ENCODE data around the gene HSD17B1. TPM values are rescaled to one million over a fixed set of nuclear protein-coding genes. Genes with fewer than 3 reads are reported as not detected.
A peak's percentile ranks its signal among the peaks of the same experiment; 100 is the strongest.

Gene HSD17B1
- total RNA-seq, 1 experiment from 2014 or later = 1.5 TPM

DNA sequence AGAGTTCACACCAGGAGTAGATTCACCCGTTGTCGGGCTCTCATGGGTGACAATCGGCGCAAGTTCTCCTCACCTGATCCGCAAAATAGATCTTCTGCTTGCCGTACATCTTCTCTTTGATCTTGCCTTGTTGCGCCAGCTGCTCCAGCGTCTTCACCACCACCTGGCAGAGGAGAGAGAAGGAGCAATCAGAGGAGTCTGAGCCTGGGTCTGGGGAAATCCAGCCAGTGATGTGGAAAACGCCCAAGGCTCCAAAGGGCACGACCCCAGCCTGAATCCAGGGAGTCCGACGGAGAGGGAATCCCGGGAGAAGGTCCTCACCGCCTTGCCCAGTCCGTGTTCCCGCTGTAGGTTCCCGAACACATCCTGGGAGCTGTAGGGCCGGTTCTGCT, 24.4 kb downstream of the HSD17B1 start:
- H3K4me1 Mint-ChIP-seq = peaks cover 20 to 21% of the 10 kb centered on the region in 2 experiments
- no peak overlapping the region for H2AFZ ChIP-seq (ENCODE audit: low read length)

More for the DNA sequence above, 24.4 kb downstream of the HSD17B1 start:
- Mint-ChIP-seq H3K9me3 (no peaks in the 10 kb centered on the region), H3K27ac (peak overlapping the region; percentile 83 to 100 (median 85); a peak in 6 of 7 replicates), H3K36me3 (ENCODE audit: insufficient read depth in 1 of 3, low read depth in 3 of 3) (peaks cover 20 to 71% (median 55%) of the 10 kb centered on the region in 3 experiments; a peak in 6 of 7 replicates), H3K27me3 (ENCODE audit: low read depth) (peaks cover 2% of the 10 kb centered on the region; the same call in 1 of the 2 replicates), H3K4me3 (peak overlapping the region; percentile 97 to 99)
- no peak overlapping the region for H3K23ac ChIP-seq (ENCODE audit: insufficient read length, low read depth, low read length)
- H3K27me3 ChIP-seq (ENCODE audit: insufficient read depth, low read length) = no peaks in the 10 kb centered on the region; the same call in 1 of the 2 replicates
- H3K4me1 ChIP-seq (ENCODE audit: insufficient read depth, low read length) = no peaks in the 10 kb centered on the region
- H3K56ac ChIP-seq (ENCODE audit: insufficient read length, low read depth, low read length) = no peak overlapping the region
- H3K79me2 ChIP-seq (ENCODE audit: insufficient read depth, low read length) = no peaks in the 10 kb centered on the region
- no peak overlapping the region for H2BK12ac ChIP-seq (ENCODE audit: insufficient read length, low read depth, low read length)
- no peak overlapping the region for H3T11ph ChIP-seq (ENCODE audit: low read length)
- H2BK120ac ChIP-seq (ENCODE audit: low read depth, low read length, poor library complexity, severe bottlenecking) = no peak overlapping the region
- no peaks in the 10 kb centered on the region for H3K79me1 ChIP-seq (ENCODE audit: insufficient read depth, low read depth, low read length, poor library complexity, severe bottlenecking)
- H3K9me3 ChIP-seq (ENCODE audit: control insufficient read depth, low read depth, low read length) = no peaks in the 10 kb centered on the region
- no peak overlapping the region for H4K5ac ChIP-seq (ENCODE audit: insufficient read length, low read depth, low read length)
- peak overlapping the region; percentile 69; the same call in 1 of the 2 replicates for H3K14ac ChIP-seq (ENCODE audit: insufficient read depth, low read length)
- no CpG with 5 or more reads among the region's 18 CpGs for WGBS (ENCODE audit: extremely low coverage, insufficient read length, low lambda C conversion rate)
- peak overlapping the region; percentile 44 for H3K18ac ChIP-seq (ENCODE audit: insufficient read length, low read depth, low read length)
- H3K27ac ChIP-seq (ENCODE audit: insufficient read length, low read depth, low read length) = no peak overlapping the region
- H3K4ac ChIP-seq (ENCODE audit: low read depth, low read length) = no peak overlapping the region
- DNase-seq = no peak
- peak overlapping the region; percentile 88 for H3K9ac ChIP-seq (ENCODE audit: extremely low read depth, insufficient read length, low read length)
- H2BK20ac ChIP-seq (ENCODE audit: low read depth, low read length, poor library complexity, severe bottlenecking) = no peak overlapping the region
- TF ChIP-seq, protein P1, sequence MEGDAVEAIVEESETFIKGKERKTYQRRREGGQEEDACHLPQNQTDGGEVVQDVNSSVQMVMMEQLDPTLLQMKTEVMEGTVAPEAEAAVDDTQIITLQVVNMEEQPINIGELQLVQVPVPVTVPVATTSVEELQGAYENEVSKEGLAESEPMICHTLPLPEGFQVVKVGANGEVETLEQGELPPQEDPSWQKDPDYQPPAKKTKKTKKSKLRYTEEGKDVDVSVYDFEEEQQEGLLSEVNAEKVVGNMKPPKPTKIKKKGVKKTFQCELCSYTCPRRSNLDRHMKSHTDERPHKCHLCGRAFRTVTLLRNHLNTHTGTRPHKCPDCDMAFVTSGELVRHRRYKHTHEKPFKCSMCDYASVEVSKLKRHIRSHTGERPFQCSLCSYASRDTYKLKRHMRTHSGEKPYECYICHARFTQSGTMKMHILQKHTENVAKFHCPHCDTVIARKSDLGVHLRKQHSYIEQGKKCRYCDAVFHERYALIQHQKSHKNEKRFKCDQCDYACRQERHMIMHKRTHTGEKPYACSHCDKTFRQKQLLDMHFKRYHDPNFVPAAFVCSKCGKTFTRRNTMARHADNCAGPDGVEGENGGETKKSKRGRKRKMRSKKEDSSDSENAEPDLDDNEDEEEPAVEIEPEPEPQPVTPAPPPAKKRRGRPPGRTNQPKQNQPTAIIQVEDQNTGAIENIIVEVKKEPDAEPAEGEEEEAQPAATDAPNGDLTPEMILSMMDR (conservative IDR thresholded peaks at IDR 0.05) = no peak
- H4K8ac ChIP-seq (replicated peaks; ENCODE audit: insufficient read length, low read depth, low read length) = no peak overlapping the region
- no peaks in the 10 kb centered on the region for H4K20me1 ChIP-seq (ENCODE audit: control insufficient read depth, insufficient read depth, insufficient read length)
- H2AK5ac ChIP-seq (ENCODE audit: insufficient read length, low read length) = no peak overlapping the region
- no peak overlapping the region for H4K91ac ChIP-seq (ENCODE audit: insufficient read length, low read depth, low read length)
- no peak overlapping the region for H2BK5ac ChIP-seq (ENCODE audit: insufficient read length, low read length)
- no peak overlapping the region for H2BK15ac ChIP-seq (ENCODE audit: low read depth, low read length)
- H3K23me2 ChIP-seq (ENCODE audit: insufficient read length, low read depth, low read length, poor library complexity, severe bottlenecking) = peaks cover 3% of the 10 kb centered on the region
- peak overlapping the region; percentile 84 for H3K4me2 ChIP-seq (ENCODE audit: insufficient read depth, insufficient read length, low read length)
